Measurements from ENCODE around the gene NFILZ. TPM values are rescaled to one million over a fixed set of nuclear protein-coding genes. Genes with fewer than 3 reads are reported as not detected.

Gene NFILZ
- total RNA-seq (2022; extraction: Qiagen RNA extraction), result not detected in 5 replicates

DNA sequence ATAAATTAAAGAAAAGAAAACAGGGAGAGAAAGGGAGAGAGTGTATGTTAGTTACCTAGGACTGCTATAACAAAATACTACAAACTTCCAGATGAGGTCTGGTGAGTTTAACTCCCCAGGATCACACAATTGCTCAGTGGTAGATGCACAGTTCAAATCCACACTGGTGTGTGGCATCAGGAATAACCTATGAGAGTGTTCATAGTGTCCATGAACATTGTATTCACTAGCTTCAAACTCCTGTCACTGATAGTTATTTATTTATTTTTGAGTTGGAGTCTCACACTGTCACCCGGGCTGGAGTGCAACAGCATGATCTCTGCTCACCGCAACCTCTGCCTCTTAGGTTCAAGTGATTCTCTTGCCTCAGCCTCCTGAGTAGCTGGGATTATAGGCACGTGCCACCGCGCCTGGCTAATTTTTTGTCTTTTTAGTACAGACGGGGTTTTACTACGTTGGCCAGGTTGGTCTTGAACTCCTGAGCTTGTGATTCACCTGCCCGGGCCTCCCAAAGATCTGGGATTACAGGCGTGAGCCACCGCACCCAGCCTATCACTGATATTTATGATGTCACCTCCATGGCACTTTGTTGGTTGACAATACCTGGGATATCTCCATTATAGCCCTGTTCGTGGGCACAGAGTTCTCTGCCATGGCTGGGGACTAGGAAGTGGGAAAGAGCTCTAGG, at the start of gene NFILZ:
TSS of gene NFILZ (plus strand) at position 638 of the 688 bp plus-strand sequence. CDS start 46,133 bp downstream, outside the sequence.

GRCh38 chr19:8610041-8610935, 20.1 kb upstream of the NFILZ start, which contains the start of gene ADAMTS10:
ADAMTS10 (minus strand) TSS chr19:8610715; CDS start chr19:8605710, 5,005 bp downstream.

Other genes with a start within 250 kb of the NFILZ start
- gene RAB11B, start 240.3 kb upstream of the NFILZ start, total RNA-seq (2022; extraction: Qiagen RNA extraction), result 90.9 to 101 TPM (median 96.6 TPM) in 5 replicates
- gene MARCHF2, start 217.3 kb upstream of the NFILZ start, total RNA-seq (2022; extraction: Qiagen RNA extraction), result 15.0 to 21.2 TPM (median 20.4 TPM) in 5 replicates
- gene HNRNPM, start 185.7 kb upstream of the NFILZ start, total RNA-seq (2022; extraction: Qiagen RNA extraction), result 223 to 332 TPM (median 235 TPM) in 5 replicates
- 0.08 to 0.16 TPM (median 0.09 TPM) in 5 replicates for gene PRAM1, start 128.0 kb upstream of the NFILZ start, total RNA-seq (2022; extraction: Qiagen RNA extraction)
- 13.8 to 21.3 TPM (median 18.9 TPM) in 5 replicates for gene ZNF414, start 116.5 kb upstream of the NFILZ start, total RNA-seq (2022; extraction: Qiagen RNA extraction)
- gene MYO1F, start 53.2 kb upstream of the NFILZ start, total RNA-seq (2022; extraction: Qiagen RNA extraction), result 0.22 to 0.32 TPM (median 0.24 TPM) in 5 replicates
- gene ADAMTS10, start 19.9 kb upstream of the NFILZ start, total RNA-seq (2022; extraction: Qiagen RNA extraction), result 10.3 to 14.9 TPM (median 12.8 TPM) in 5 replicates
- not detected in 5 replicates for gene ACTL9, start 68.2 kb downstream of the NFILZ start, total RNA-seq (2022; extraction: Qiagen RNA extraction)
- not detected in 5 replicates for gene OR2Z1, start 91.0 kb downstream of the NFILZ start, total RNA-seq (2022; extraction: Qiagen RNA extraction)
- gene ZNF558, start 201.7 kb downstream of the NFILZ start, total RNA-seq (2022; extraction: Qiagen RNA extraction), result 5.5 to 8.3 TPM (median 6.7 TPM) in 5 replicates
- gene MBD3L1, start 201.7 kb downstream of the NFILZ start, total RNA-seq (2022; extraction: Qiagen RNA extraction), result not detected in 5 replicates

All from A549 treated with Hydrocortisone at 1 μM for 4 hours (cell line).